MM.1S (cell line): ENCODE data around the gene DSE.

ENCODE experiments used
- EZH2 ChIP-seq: fragments of 300-600 bp; sonication (generic); optimal IDR thresholded peaks from 2 replicates; pipeline ENCODE3; 2017; ENCODE audit warnings: low read depth, mild to moderate bottlenecking, antibody characterized with exemption, low read length, mixed read lengths
- EZH2phosphoT487 ChIP-seq: fragments of 300-600 bp; sonication (generic); IDR thresholded peaks from 2 replicates; pipeline ENCODE4 v1.6.1; 2018; ENCODE audit warnings: antibody characterized with exemption, low read length
- TF ChIP-seq, protein P1 (sequence below): fragments of 300-600 bp; sonication (generic); IDR thresholded peaks from 2 replicates; pipeline ENCODE4 v1.5.1; 2016; ENCODE audit warnings: antibody characterized with exemption, low read length, mixed read lengths

DNA sequence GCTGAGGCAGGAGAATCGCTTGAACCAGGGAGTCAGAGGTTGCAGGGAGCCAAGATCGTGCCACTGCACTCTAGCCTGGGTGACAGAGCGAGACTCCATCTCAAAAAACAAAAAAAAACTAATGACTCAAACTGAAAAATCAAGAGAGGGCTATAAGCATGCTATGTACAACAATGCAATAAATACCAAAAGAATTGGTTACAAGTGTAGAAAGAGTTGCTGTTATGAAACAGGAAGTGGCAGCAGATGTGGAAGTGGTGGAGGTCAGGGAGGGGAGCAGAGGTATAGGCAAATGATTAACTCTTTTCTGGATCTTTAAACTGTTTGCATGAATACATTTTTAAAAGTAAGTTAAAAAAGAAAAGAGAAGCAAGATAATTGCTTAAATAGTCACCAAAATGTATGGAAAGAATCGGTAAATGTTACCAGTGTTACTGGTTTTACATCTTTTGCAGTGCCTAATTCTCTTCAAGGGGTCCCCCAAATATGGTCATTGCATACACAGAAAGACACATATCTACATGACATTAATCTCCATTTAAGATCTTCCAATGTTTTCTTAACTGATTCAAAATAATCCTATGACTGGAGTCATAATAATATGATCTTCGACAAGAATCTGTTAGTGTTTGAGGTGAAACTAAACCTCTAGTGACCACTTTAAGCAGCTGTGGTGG lies 105.4 kb downstream of the DSE start:
- TF ChIP-seq, protein P1, sequence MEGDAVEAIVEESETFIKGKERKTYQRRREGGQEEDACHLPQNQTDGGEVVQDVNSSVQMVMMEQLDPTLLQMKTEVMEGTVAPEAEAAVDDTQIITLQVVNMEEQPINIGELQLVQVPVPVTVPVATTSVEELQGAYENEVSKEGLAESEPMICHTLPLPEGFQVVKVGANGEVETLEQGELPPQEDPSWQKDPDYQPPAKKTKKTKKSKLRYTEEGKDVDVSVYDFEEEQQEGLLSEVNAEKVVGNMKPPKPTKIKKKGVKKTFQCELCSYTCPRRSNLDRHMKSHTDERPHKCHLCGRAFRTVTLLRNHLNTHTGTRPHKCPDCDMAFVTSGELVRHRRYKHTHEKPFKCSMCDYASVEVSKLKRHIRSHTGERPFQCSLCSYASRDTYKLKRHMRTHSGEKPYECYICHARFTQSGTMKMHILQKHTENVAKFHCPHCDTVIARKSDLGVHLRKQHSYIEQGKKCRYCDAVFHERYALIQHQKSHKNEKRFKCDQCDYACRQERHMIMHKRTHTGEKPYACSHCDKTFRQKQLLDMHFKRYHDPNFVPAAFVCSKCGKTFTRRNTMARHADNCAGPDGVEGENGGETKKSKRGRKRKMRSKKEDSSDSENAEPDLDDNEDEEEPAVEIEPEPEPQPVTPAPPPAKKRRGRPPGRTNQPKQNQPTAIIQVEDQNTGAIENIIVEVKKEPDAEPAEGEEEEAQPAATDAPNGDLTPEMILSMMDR: no peak
- TF ChIP-seq EZH2 (no peak), EZH2phosphoT487 (no peak)
